ENCODE data around the gene SIN3B. TPM values are rescaled to one million over a fixed set of nuclear protein-coding genes. Genes with fewer than 3 reads are reported as not detected.

The SIN3B gene
- 10 to 100 TPM; 27.8 to 35.4 (median 30.0) TPM for total RNA-seq
- polyA plus RNA-seq = 22.6 TPM
- long read RNA-seq, donor 1, full-length matches to known transcripts = 10 of 27 reads
- long read RNA-seq, donor 1, partial matches to known transcripts = 15 of 27 reads
- long read RNA-seq, donor 1, other reads (novel, unspliced or antisense) = 2 of 27 reads
- long read RNA-seq, donor 2, full-length matches to known transcripts = 5 of 15 reads
- long read RNA-seq, donor 2, partial matches to known transcripts = 9 of 15 reads
- long read RNA-seq, donor 2, other reads (novel, unspliced or antisense) = 1 of 15 reads
- long read RNA-seq, donor 3, partial matches to known transcripts = 19 of 24 reads
- long read RNA-seq, donor 3, other reads (novel, unspliced or antisense) = 1 of 24 reads
- long read RNA-seq, donor 4, full-length matches to known transcripts = 4 of 14 reads
- long read RNA-seq, donor 4, partial matches to known transcripts = 6 of 14 reads
- long read RNA-seq, donor 4, other reads (novel, unspliced or antisense) = 4 of 14 reads

- DNase-seq (peak; percentile 81 to 94 (median 92)), ATAC-seq (peak; percentile 85 to 93)
- Histone ChIP-seq H3K4me1 (ENCODE audit: control insufficient read depth, insufficient read depth, low read length) (peaks cover 4% of the 10 kb centered on the region), H3K4me3 (ENCODE audit: low read length) (peak within 1 kb of the TSS; percentile 84), H3K9me3 (ENCODE audit: control insufficient read depth, low read length) (no peaks in the 10 kb centered on the region), H3K27me3 (ENCODE audit: control insufficient read depth, insufficient read depth) (no peaks in the 10 kb centered on the region), H3K27ac (ENCODE audit: low read length) (peak within 1 kb of the TSS; percentile 70)
- intact Hi-C loops (cut with DNase I) = loop anchor here in 1 of 4 donors (10.0 kb wide), 1 partner anchor 54 kb away; no protein-coding TSS in a partner anchor
- WGBS = 3% methylated on average over 63 of the region's 63 CpGs
Measured at GRCh38 chr19:16829010-16829821, at the start of gene SIN3B. Gene SIN3B, plus strand, starts transcription at chr19:16829398. Its CDS starts 23 bp downstream, at chr19:16829421.

GRCh38 chr19:16779539-16780163 is 49.5 kb upstream of the SIN3B start:
- intact Hi-C loops (cut with DNase I) = loop anchor here in 1 of 4 donors (10.0 kb wide), 2 partner anchors 45 to 125 kb away; partner anchors contain the start of gene SIN3B
- H3K27ac ChIP-seq (ENCODE audit: low read length) = no peak overlapping the region
- no peaks in the 10 kb centered on the region for H3K27me3 ChIP-seq (ENCODE audit: control insufficient read depth, insufficient read depth)
- no peak overlapping the region for H3K4me3 ChIP-seq (ENCODE audit: low read length)
- H3K4me1 ChIP-seq (ENCODE audit: control insufficient read depth, insufficient read depth, low read length) = no peaks in the 10 kb centered on the region
- H3K9me3 ChIP-seq (ENCODE audit: control insufficient read depth, low read length) = no peaks in the 10 kb centered on the region
- 41% methylated on average over 3 of the region's 3 CpGs for WGBS
- ATAC-seq (no peak), DNase-seq (no peak)

GRCh38 chr19:16782719-16783118 is 46.5 kb upstream of the SIN3B start:
- ATAC-seq = no peak
- WGBS = 77% methylated on average over 1 of the region's 1 CpG
- H3K27me3 ChIP-seq (ENCODE audit: control insufficient read depth, insufficient read depth) = no peaks in the 10 kb centered on the region
- H3K4me1 ChIP-seq (ENCODE audit: control insufficient read depth, insufficient read depth, low read length) = no peaks in the 10 kb centered on the region
- H3K4me3 ChIP-seq (ENCODE audit: low read length) = no peak overlapping the region
- no peak for DNase-seq
- no peaks in the 10 kb centered on the region for H3K9me3 ChIP-seq (ENCODE audit: control insufficient read depth, low read length)
- no peak overlapping the region for H3K27ac ChIP-seq (ENCODE audit: low read length)
- intact Hi-C loops (cut with DNase I) = no loop called here

- H3K9me3 ChIP-seq (ENCODE audit: control insufficient read depth, low read length) = peaks cover 4% of the 10 kb centered on the region
- intact Hi-C loops (cut with DNase I) = no loop called here
- WGBS = 85% methylated on average over 2 of the region's 2 CpGs
- no peak overlapping the region for H3K27ac ChIP-seq (ENCODE audit: low read length)
- no peaks in the 10 kb centered on the region for H3K4me1 ChIP-seq (ENCODE audit: control insufficient read depth, insufficient read depth, low read length)
- ATAC-seq (no peak), DNase-seq (no peak)
- H3K27me3 ChIP-seq (ENCODE audit: control insufficient read depth, insufficient read depth) = no peaks in the 10 kb centered on the region
- no peak overlapping the region for H3K4me3 ChIP-seq (ENCODE audit: low read length)
Measured at GRCh38 chr19:16788479-16788878, 40.7 kb upstream of the SIN3B start.

- intact Hi-C loops (cut with DNase I) = no loop called here
- no peak overlapping the region for H3K27ac ChIP-seq (ENCODE audit: low read length)
- H3K4me3 ChIP-seq (ENCODE audit: low read length) = no peak overlapping the region
- no peaks in the 10 kb centered on the region for H3K4me1 ChIP-seq (ENCODE audit: control insufficient read depth, insufficient read depth, low read length)
- ATAC-seq (no peak), DNase-seq (no peak)
- H3K27me3 ChIP-seq (ENCODE audit: control insufficient read depth, insufficient read depth) = no peaks in the 10 kb centered on the region
- H3K9me3 ChIP-seq (ENCODE audit: control insufficient read depth, low read length) = peaks cover 4% of the 10 kb centered on the region
- 87% methylated on average over 1 of the region's 1 CpG for WGBS
Measured at GRCh38 chr19:16789238-16789637, 40.0 kb upstream of the SIN3B start.

GRCh38 chr19:16790051-16790450 is 39.1 kb upstream of the SIN3B start:
- Histone ChIP-seq H3K4me3 (ENCODE audit: low read length) (no peak overlapping the region), H3K9me3 (ENCODE audit: control insufficient read depth, low read length) (peaks cover 4% of the 10 kb centered on the region), H3K4me1 (ENCODE audit: control insufficient read depth, insufficient read depth, low read length) (no peaks in the 10 kb centered on the region), H3K27me3 (ENCODE audit: control insufficient read depth, insufficient read depth) (no peaks in the 10 kb centered on the region), H3K27ac (ENCODE audit: low read length) (no peak overlapping the region)
- 30% methylated on average over 1 of the region's 1 CpG for WGBS
- ATAC-seq (no peak), DNase-seq (no peak)
- intact Hi-C loops (cut with DNase I) = no loop called here

- DNase-seq (no peak), ATAC-seq (no peak)
- Histone ChIP-seq H3K9me3 (ENCODE audit: control insufficient read depth, low read length) (peaks cover 4% of the 10 kb centered on the region), H3K27me3 (ENCODE audit: control insufficient read depth, insufficient read depth) (no peaks in the 10 kb centered on the region), H3K4me1 (ENCODE audit: control insufficient read depth, insufficient read depth, low read length) (no peaks in the 10 kb centered on the region), H3K27ac (ENCODE audit: low read length) (no peak overlapping the region), H3K4me3 (ENCODE audit: low read length) (no peak overlapping the region)
- 78% methylated on average over 10 of the region's 10 CpGs for WGBS
- intact Hi-C loops (cut with DNase I) = no loop called here
Measured at GRCh38 chr19:16791942-16792341, 37.3 kb upstream of the SIN3B start.

GRCh38 chr19:16794456-16795441 is 34.4 kb upstream of the SIN3B start:
- no peak for ATAC-seq
- intact Hi-C loops (cut with DNase I) = no loop called here
- DNase-seq = no peak
- H3K4me3 ChIP-seq (ENCODE audit: low read length) = no peak overlapping the region
- H3K27ac ChIP-seq (ENCODE audit: low read length) = no peak overlapping the region
- WGBS = 78% methylated on average over 17 of the region's 17 CpGs
- no peaks in the 10 kb centered on the region for H3K9me3 ChIP-seq (ENCODE audit: control insufficient read depth, low read length)
- no peaks in the 10 kb centered on the region for H3K4me1 ChIP-seq (ENCODE audit: control insufficient read depth, insufficient read depth, low read length)
- H3K27me3 ChIP-seq (ENCODE audit: control insufficient read depth, insufficient read depth) = no peaks in the 10 kb centered on the region

GRCh38 chr19:16795731-16796130 is 33.5 kb upstream of the SIN3B start:
- DNase-seq = no peak
- no peak for ATAC-seq
- WGBS = 70% methylated on average over 3 of the region's 3 CpGs
- intact Hi-C loops (cut with DNase I) = no loop called here
- H3K4me3 ChIP-seq (ENCODE audit: low read length) = no peak overlapping the region
- no peaks in the 10 kb centered on the region for H3K9me3 ChIP-seq (ENCODE audit: control insufficient read depth, low read length)
- H3K27me3 ChIP-seq (ENCODE audit: control insufficient read depth, insufficient read depth) = no peaks in the 10 kb centered on the region
- H3K4me1 ChIP-seq (ENCODE audit: control insufficient read depth, insufficient read depth, low read length) = no peaks in the 10 kb centered on the region
- no peak overlapping the region for H3K27ac ChIP-seq (ENCODE audit: low read length)

- no peak overlapping the region for H3K4me3 ChIP-seq (ENCODE audit: low read length)
- 92% methylated on average over 3 of the region's 3 CpGs for WGBS
- intact Hi-C loops (cut with DNase I) = no loop called here
- ATAC-seq = no peak
- H3K9me3 ChIP-seq (ENCODE audit: control insufficient read depth, low read length) = no peaks in the 10 kb centered on the region
- no peaks in the 10 kb centered on the region for H3K27me3 ChIP-seq (ENCODE audit: control insufficient read depth, insufficient read depth)
- no peaks in the 10 kb centered on the region for H3K4me1 ChIP-seq (ENCODE audit: control insufficient read depth, insufficient read depth, low read length)
- no peak overlapping the region for H3K27ac ChIP-seq (ENCODE audit: low read length)
- no peak for DNase-seq
Measured at GRCh38 chr19:16797876-16798275, 31.3 kb upstream of the SIN3B start.

Measured in right cardiac atrium (tissue), 5 donors.